Neuronal stem cell (in vitro differentiated cells): Measurements from ENCODE around the gene DCAF15.

ENCODE experiments used
- DNase-seq: peaks from one replicate; pipeline ENCODE4 v3.0.0-alpha.2; 2013; ENCODE audit warnings: low spot score
- H2AFZ ChIP-seq: one replicate; pipeline ENCODE4 v1.6.1; 2013; ENCODE audit warnings: mild to moderate bottlenecking, low read length, inconsistent platforms
- H2AK5ac ChIP-seq: 2 replicates; pipeline ENCODE4 v1.6.1; 2013; ENCODE audit warnings: low read depth, mild to moderate bottlenecking, inconsistent platforms, low read length, moderate library complexity, mixed read lengths
- H2BK120ac ChIP-seq: 2 replicates; pipeline ENCODE4 v1.6.1; 2013; ENCODE audit warnings: low read depth, mild to moderate bottlenecking, inconsistent platforms, low read length, moderate library complexity, mixed read lengths
- H2BK12ac ChIP-seq: one replicate; pipeline ENCODE4 v1.6.1; 2013; ENCODE audit warnings: low read length, inconsistent platforms
- H2BK15ac ChIP-seq: 2 replicates; pipeline ENCODE4 v1.6.1; 2013; ENCODE audit warnings: mild to moderate bottlenecking, low read length, inconsistent platforms, mixed read lengths
- H2BK5ac ChIP-seq: one replicate; pipeline ENCODE4 v1.6.1; 2013; ENCODE audit warnings: inconsistent platforms, mild to moderate bottlenecking, low read length, moderate library complexity
- H3K14ac ChIP-seq: one replicate; pipeline ENCODE4 v1.6.1; 2013; ENCODE audit warnings: low read length, inconsistent platforms
- H3K18ac ChIP-seq: 2 replicates; pipeline ENCODE4 v1.6.1; 2013; ENCODE audit warnings: low read length, inconsistent platforms
- H3K23ac ChIP-seq: 2 replicates; pipeline ENCODE4 v1.6.1; 2013; ENCODE audit warnings: low read depth, mild to moderate bottlenecking, mixed read lengths, low read length, inconsistent platforms; ENCODE audit not compliant: poor library complexity
- H3K27ac ChIP-seq: replicated peaks from 3 replicates; pipeline ENCODE4 v1.5.1; 2013; ENCODE audit warnings: low read length, inconsistent platforms
- H3K27me3 ChIP-seq, 3 experiments: 2 replicates each; pipeline ENCODE4 v1.6.1; 2013; ENCODE audit warnings: low read length in 3 of 3, mild to moderate bottlenecking in 2 of 3, inconsistent platforms in 1 of 3, low read depth in 1 of 3, mixed read lengths in 1 of 3, moderate library complexity in 1 of 3; ENCODE audit not compliant: control insufficient read depth in 3 of 3, insufficient read depth in 3 of 3
- H3K36me3 ChIP-seq, 2 donors: replicated peaks in 1 of 2; 2 replicates each; pipeline ENCODE4 v1.6.1; 2013; ENCODE audit warnings: low read length in 2 of 2; ENCODE audit not compliant: control insufficient read depth in 2 of 2, insufficient read depth in 2 of 2
- H3K4ac ChIP-seq: 2 replicates; pipeline ENCODE4 v1.6.1; 2013; ENCODE audit warnings: inconsistent platforms, mild to moderate bottlenecking, low read length, moderate library complexity
- H3K4me1 ChIP-seq, 2 donors: 1 replicate in 1 of 2; 2 replicates in 1 of 2; pipeline ENCODE4 v1.6.1; 2013; ENCODE audit warnings: low read length in 2 of 2, low read depth in 1 of 2; ENCODE audit not compliant: control insufficient read depth in 2 of 2, insufficient read depth in 1 of 2
- H3K4me2 ChIP-seq: one replicate; pipeline ENCODE4 v1.6.1; 2013; ENCODE audit warnings: mild to moderate bottlenecking, low read length, inconsistent platforms; ENCODE audit not compliant: insufficient read depth, poor library complexity, severe bottlenecking
- H3K4me3 ChIP-seq, 2 donors: 2 replicates each; pipeline ENCODE4 v1.5.1; 2013; ENCODE audit warnings: low read length in 2 of 2, mild to moderate bottlenecking in 2 of 2, inconsistent platforms in 1 of 2, moderate library complexity in 1 of 2
- H3K79me1 ChIP-seq: one replicate; pipeline ENCODE4 v1.6.1; 2013; ENCODE audit warnings: low read depth, mild to moderate bottlenecking, inconsistent platforms, low read length, moderate library complexity
- H3K9ac ChIP-seq: one replicate; pipeline ENCODE4 v1.6.1; 2013; ENCODE audit warnings: mild to moderate bottlenecking, low read depth, low read length, inconsistent platforms; ENCODE audit not compliant: poor library complexity
- H3K9me3 ChIP-seq, 2 donors: replicated peaks in 1 of 2; 2 replicates each; pipeline versions ENCODE3 to v1.6.1; 2013; ENCODE audit warnings: low read length in 2 of 2, mild to moderate bottlenecking in 2 of 2, inconsistent platforms in 1 of 2, low read depth in 1 of 2, mixed read lengths in 1 of 2, moderate library complexity in 1 of 2; ENCODE audit not compliant: control insufficient read depth in 2 of 2, insufficient read depth in 1 of 2
- H4K8ac ChIP-seq: one replicate; pipeline ENCODE4 v1.6.1; 2013; ENCODE audit warnings: low read depth, mild to moderate bottlenecking, inconsistent platforms, low read length, moderate library complexity
- H4K91ac ChIP-seq: one replicate; pipeline ENCODE4 v1.6.1; 2013; ENCODE audit warnings: low read length, low read depth, mild to moderate bottlenecking, inconsistent platforms; ENCODE audit not compliant: poor library complexity
- WGBS, 2 donors: extraction: QIAGEN DNeasy Blood & Tissue Kit; methylation state at CpG; one replicate each; pipeline ENCODE4 v1.1.7; 2013; ENCODE audit warnings: missing lambda C conversion rate in 2 of 2, mixed read lengths in 1 of 2; ENCODE audit not compliant: insufficient read length in 2 of 2, insufficient replicate concordance in 1 of 2; ENCODE audit errors: extremely low coverage in 2 of 2; 5-methylcytosine and 5-hydroxymethylcytosine counted together

The DCAF15 gene

DNA sequence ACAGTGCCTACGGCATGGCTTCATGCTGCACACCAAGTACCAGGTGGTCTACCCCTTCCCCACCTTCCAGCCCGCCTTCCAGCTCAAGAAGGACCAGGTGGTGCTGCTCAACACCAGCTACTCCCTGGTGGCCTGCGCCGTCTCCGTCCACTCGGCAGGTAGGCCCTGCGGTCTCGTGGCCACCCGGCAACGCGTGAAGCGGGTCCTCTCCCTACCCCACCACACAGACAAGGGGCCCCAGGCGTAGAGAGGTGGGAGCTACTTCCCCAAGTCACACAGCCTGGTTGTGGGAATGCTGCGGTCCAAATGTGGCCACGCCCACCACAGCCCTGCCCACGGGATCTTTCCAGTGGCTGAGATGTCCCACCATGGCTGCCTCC lies 4.0 kb downstream of the DCAF15 start:
- no peak overlapping the region for H2BK12ac ChIP-seq
- H3K79me1 ChIP-seq, result peaks cover 30% of the 10 kb centered on the region
- no peak overlapping the region for H3K9ac ChIP-seq
- H3K36me3 ChIP-seq, result peaks cover 53 to 75% of the 10 kb centered on the region in 2 donors
- H3K14ac ChIP-seq, result no peak overlapping the region
- no peak overlapping the region for H3K4me2 ChIP-seq
- no peak overlapping the region for H2AFZ ChIP-seq
- peaks cover 4 to 9% of the 10 kb centered on the region in 2 donors for H3K4me1 ChIP-seq
- no peak overlapping the region for H3K4me3 ChIP-seq
- H2BK120ac ChIP-seq, result no peak overlapping the region
- peak overlapping the region; percentile 73 for H3K23ac ChIP-seq
- no peak overlapping the region for H2AK5ac ChIP-seq
- H3K27ac ChIP-seq, result no peak overlapping the region
- no peak overlapping the region for H3K18ac ChIP-seq
- H4K8ac ChIP-seq, result no peak overlapping the region
- H3K4ac ChIP-seq, result no peak overlapping the region
- H3K9me3 ChIP-seq, result no peaks in the 10 kb centered on the region
- no peak overlapping the region for H4K91ac ChIP-seq
- WGBS, 2 donors, result no CpG with 5 or more reads among the region's 16 CpGs
- no peak for DNase-seq
- no peaks in the 10 kb centered on the region for H3K27me3 ChIP-seq
- H2BK15ac ChIP-seq, result no peak overlapping the region
- H2BK5ac ChIP-seq, result peak overlapping the region; percentile 5

DNA sequence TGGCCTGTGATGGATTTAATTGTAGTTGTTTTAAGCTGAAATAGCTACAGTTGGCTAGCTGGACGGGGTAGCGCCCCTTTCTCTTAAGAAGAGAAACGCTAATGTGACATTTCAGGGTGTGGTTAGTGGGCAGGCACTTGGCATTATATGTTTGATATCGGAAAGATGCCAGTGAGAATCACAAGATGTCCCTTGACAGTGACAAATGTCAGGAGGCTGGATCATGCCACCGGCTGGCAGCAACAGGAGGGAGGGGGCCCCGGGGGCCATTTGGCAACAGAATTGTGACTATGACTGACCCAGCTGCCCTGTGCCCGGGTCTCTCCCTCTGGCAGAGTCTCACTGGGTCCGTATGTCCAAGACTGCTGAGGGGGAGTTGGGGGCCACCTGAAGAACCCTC lies 4.7 kb downstream of the DCAF15 start:
- WGBS, 2 donors, result no CpG with 5 or more reads among the region's 8 CpGs
- Histone ChIP-seq H2AK5ac (no peak overlapping the region), H3K14ac (no peak overlapping the region), H3K18ac (no peak overlapping the region), H3K9me3 (no peaks in the 10 kb centered on the region), H3K23ac (no peak overlapping the region), H3K4me1 (peaks cover 7 to 8% of the 10 kb centered on the region in 2 donors), H3K9ac (no peak overlapping the region), H3K4me3 (no peak overlapping the region), H3K36me3 (peaks cover 53 to 79% of the 10 kb centered on the region in 2 donors), H3K27me3 (no peaks in the 10 kb centered on the region), H3K4ac (no peak overlapping the region), H2BK15ac (no peak overlapping the region), H3K79me1 (peaks cover 30% of the 10 kb centered on the region), H2BK5ac (no peak overlapping the region), H2BK120ac (no peak overlapping the region), H3K4me2 (no peak overlapping the region), H2AFZ (no peak overlapping the region), H2BK12ac (no peak overlapping the region), H3K27ac (no peak overlapping the region), H4K91ac (no peak overlapping the region), H4K8ac (no peak overlapping the region)
- no peak for DNase-seq

DNA sequence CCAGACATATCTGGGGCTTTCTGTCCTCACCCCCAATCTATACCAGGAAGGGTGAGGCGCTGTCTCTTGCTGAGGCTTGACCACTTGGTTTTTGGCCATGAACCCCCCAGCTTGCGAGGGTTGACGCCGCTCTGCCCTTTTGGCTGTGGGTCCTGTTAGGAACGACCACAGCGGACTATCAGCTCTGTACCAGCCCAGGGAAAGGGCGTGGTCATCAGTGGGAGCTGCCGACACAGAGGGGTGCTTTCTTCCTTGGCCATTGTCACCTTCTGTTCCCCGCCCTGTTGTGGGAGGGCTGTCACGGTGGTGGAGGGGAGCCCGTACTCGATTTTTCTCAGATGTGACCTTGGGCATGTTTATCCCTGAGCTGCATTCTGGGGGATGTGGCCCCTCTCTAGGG lies 5.7 kb downstream of the DCAF15 start:
- no peak overlapping the region for H3K4me3 ChIP-seq
- no peak overlapping the region for H3K4me2 ChIP-seq
- H3K14ac ChIP-seq, result no peak overlapping the region
- no CpG with 5 or more reads among the region's 12 CpGs for WGBS, 2 donors
- no peak overlapping the region for H2AFZ ChIP-seq
- H3K23ac ChIP-seq, result no peak overlapping the region
- peaks cover 30% of the 10 kb centered on the region for H3K79me1 ChIP-seq
- H3K9me3 ChIP-seq, result no peaks in the 10 kb centered on the region
- no peak overlapping the region for H2BK5ac ChIP-seq
- H2AK5ac ChIP-seq, result no peak overlapping the region
- H4K91ac ChIP-seq, result no peak overlapping the region
- peak overlapping the region; percentile 67 for H3K18ac ChIP-seq
- H2BK120ac ChIP-seq, result no peak overlapping the region
- no peak for DNase-seq
- H3K4me1 ChIP-seq, result peaks cover 6 to 12% of the 10 kb centered on the region in 2 donors
- H2BK12ac ChIP-seq, result no peak overlapping the region
- peaks cover 53 to 79% of the 10 kb centered on the region in 2 donors for H3K36me3 ChIP-seq
- H3K27ac ChIP-seq, result no peak overlapping the region
- H2BK15ac ChIP-seq, result no peak overlapping the region
- H3K27me3 ChIP-seq, result peaks cover 0 to 3% (median 0%) of the 10 kb centered on the region in 3 experiments
- H3K4ac ChIP-seq, result no peak overlapping the region
- peak overlapping the region; percentile 70 for H3K9ac ChIP-seq
- H4K8ac ChIP-seq, result no peak overlapping the region

DNA sequence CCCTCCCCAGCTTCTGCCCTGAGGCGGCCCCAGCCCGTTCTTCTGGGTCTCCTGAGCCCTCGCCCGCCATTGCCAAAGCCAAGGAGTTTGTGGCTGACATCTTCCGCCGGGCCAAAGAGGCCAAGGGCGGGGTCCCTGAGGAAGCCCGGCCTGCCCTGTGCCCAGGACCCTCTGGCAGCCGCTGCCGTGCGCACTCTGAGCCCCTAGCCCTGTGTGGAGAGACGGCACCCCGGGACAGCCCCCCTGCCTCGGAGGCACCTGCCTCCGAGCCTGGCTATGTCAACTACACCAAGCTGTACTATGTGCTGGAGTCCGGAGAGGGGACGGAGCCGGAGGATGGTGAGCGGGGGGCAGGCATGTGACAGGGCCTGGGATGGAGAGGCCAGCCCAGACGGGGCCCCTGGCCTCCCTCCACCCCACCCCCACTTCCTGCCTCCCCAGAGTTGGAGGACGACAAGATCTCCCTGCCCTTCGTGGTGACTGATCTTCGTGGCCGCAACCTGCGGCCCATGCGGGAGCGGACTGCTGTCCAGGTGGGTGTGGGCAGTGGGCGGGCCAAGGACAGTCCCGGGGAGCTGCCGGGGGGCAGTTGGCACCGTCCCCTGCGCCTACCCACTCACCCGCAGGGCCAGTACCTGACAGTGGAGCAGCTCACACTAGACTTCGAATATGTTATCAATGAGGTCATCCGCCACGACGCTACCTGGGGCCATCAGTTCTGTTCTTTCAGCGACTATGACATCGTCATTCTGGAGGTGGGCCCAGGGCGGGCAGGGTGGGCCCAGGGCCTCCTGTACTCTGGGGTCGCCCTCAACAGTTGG lies 7.0 kb downstream of the DCAF15 start:
- Histone ChIP-seq H3K4me2 (no peak overlapping the region), H3K9ac (no peak overlapping the region), H2BK120ac (no peak overlapping the region), H2BK5ac (no peak overlapping the region), H2BK15ac (no peak overlapping the region), H3K23ac (no peak overlapping the region), H4K8ac (no peak overlapping the region), H3K27me3 (peaks cover 0 to 4% (median 0%) of the 10 kb centered on the region in 3 experiments), H4K91ac (no peak overlapping the region), H3K36me3 (peaks cover 53 to 72% of the 10 kb centered on the region in 2 donors), H3K14ac (no peak overlapping the region), H2AK5ac (no peak overlapping the region), H3K4me1 (peaks cover 0 to 9% of the 10 kb centered on the region in 2 donors), H2AFZ (no peak overlapping the region), H3K9me3 (no peaks in the 10 kb centered on the region), H2BK12ac (no peak overlapping the region), H3K18ac (no peak overlapping the region), H3K79me1 (peaks cover 18% of the 10 kb centered on the region), H3K4me3 (no peak overlapping the region), H3K27ac (no peak overlapping the region), H3K4ac (no peak overlapping the region)
- no peak for DNase-seq
- WGBS, 2 donors, result no CpG with 5 or more reads among the region's 41 CpGs
